ENCODE results near the gene ELANE.
"Not testable (repeated sequence)": the region's sequence is repeated elsewhere in the genome, so short reads cannot be mapped to it uniquely, and the experiment has no call there.

ELANE gene

GRCh38 chr19:872266-872951 lies 20.3 kb downstream of the ELANE start:
- Histone ChIP-seq H3K9me3 (ENCODE audit: control insufficient read depth, insufficient read depth, low read length) (no peaks in the 10 kb centered on the region), H3K36me3 (ENCODE audit: control insufficient read depth, insufficient read depth, low read length) (peaks cover 23% of the 10 kb centered on the region; the same call in 1 of the 2 replicates), H3K4me1 (ENCODE audit: control insufficient read depth, insufficient read depth, low read length) (peaks cover 11% of the 10 kb centered on the region), H3K27ac (ENCODE audit: low read length) (no peak overlapping the region), H3K27me3 (ENCODE audit: control insufficient read depth, insufficient read depth, low read length) (no peaks in the 10 kb centered on the region), H3K4me3 (ENCODE audit: low read length) (no peak overlapping the region)
- WGBS (ENCODE audit: insufficient coverage, insufficient read length) = no CpG with 5 or more reads among the region's 27 CpGs
- no peak for DNase-seq (ENCODE audit: low read depth, low spot score)

GRCh38 chr19:873084-873483 lies 21.0 kb downstream of the ELANE start:
- no peak for DNase-seq (ENCODE audit: low read depth, low spot score)
- no peak overlapping the region for H3K27ac ChIP-seq (ENCODE audit: low read length)
- H3K36me3 ChIP-seq (ENCODE audit: control insufficient read depth, insufficient read depth, low read length) = peaks cover 20% of the 10 kb centered on the region; the same call in 1 of the 2 replicates
- H3K4me1 ChIP-seq (ENCODE audit: control insufficient read depth, insufficient read depth, low read length) = peaks cover 11% of the 10 kb centered on the region
- no peaks in the 10 kb centered on the region for H3K9me3 ChIP-seq (ENCODE audit: control insufficient read depth, insufficient read depth, low read length)
- no peaks in the 10 kb centered on the region for H3K27me3 ChIP-seq (ENCODE audit: control insufficient read depth, insufficient read depth, low read length)
- no CpG with 5 or more reads among the region's 13 CpGs for WGBS (ENCODE audit: insufficient coverage, insufficient read length)
- no peak overlapping the region; the same call in 1 of the 2 replicates for H3K4me3 ChIP-seq (ENCODE audit: low read length)

- no CpG with 5 or more reads among the region's 22 CpGs for WGBS (ENCODE audit: insufficient coverage, insufficient read length)
- no peaks in the 10 kb centered on the region for H3K9me3 ChIP-seq (ENCODE audit: control insufficient read depth, insufficient read depth, low read length)
- no peak for DNase-seq (ENCODE audit: low read depth, low spot score)
- no peak overlapping the region; the same call in 1 of the 2 replicates for H3K4me3 ChIP-seq (ENCODE audit: low read length)
- H3K27me3 ChIP-seq (ENCODE audit: control insufficient read depth, insufficient read depth, low read length) = no peaks in the 10 kb centered on the region
- H3K27ac ChIP-seq (ENCODE audit: low read length) = no peak overlapping the region
- peaks cover 15% of the 10 kb centered on the region; the same call in 1 of the 2 replicates for H3K36me3 ChIP-seq (ENCODE audit: control insufficient read depth, insufficient read depth, low read length)
- peaks cover 11% of the 10 kb centered on the region for H3K4me1 ChIP-seq (ENCODE audit: control insufficient read depth, insufficient read depth, low read length)
Observed at GRCh38 chr19:873561-874041, 21.5 kb downstream of the ELANE start.

GRCh38 chr19:875265-875879 lies 23.3 kb downstream of the ELANE start:
- WGBS (ENCODE audit: insufficient coverage, insufficient read length) = no CpG with 5 or more reads among the region's 28 CpGs
- Histone ChIP-seq H3K36me3 (ENCODE audit: control insufficient read depth, insufficient read depth, low read length) (peaks cover 18% of the 10 kb centered on the region; the same call in 1 of the 2 replicates), H3K9me3 (ENCODE audit: control insufficient read depth, insufficient read depth, low read length) (no peaks in the 10 kb centered on the region), H3K27ac (ENCODE audit: low read length) (no peak overlapping the region), H3K27me3 (ENCODE audit: control insufficient read depth, insufficient read depth, low read length) (no peaks in the 10 kb centered on the region), H3K4me1 (ENCODE audit: control insufficient read depth, insufficient read depth, low read length) (peaks cover 11% of the 10 kb centered on the region), H3K4me3 (ENCODE audit: low read length) (no peak overlapping the region)
- no peak for DNase-seq (ENCODE audit: low read depth, low spot score)

GRCh38 chr19:876089-876488 lies 24.0 kb downstream of the ELANE start:
- Histone ChIP-seq H3K4me1 (ENCODE audit: control insufficient read depth, insufficient read depth, low read length) (peaks cover 9% of the 10 kb centered on the region), H3K4me3 (ENCODE audit: low read length) (no peak overlapping the region), H3K9me3 (ENCODE audit: control insufficient read depth, insufficient read depth, low read length) (no peaks in the 10 kb centered on the region), H3K27me3 (ENCODE audit: control insufficient read depth, insufficient read depth, low read length) (no peaks in the 10 kb centered on the region), H3K27ac (ENCODE audit: low read length) (no peak overlapping the region), H3K36me3 (ENCODE audit: control insufficient read depth, insufficient read depth, low read length) (peaks cover 12% of the 10 kb centered on the region; the same call in 1 of the 2 replicates)
- DNase-seq (ENCODE audit: low read depth, low spot score) = no peak
- no CpG with 5 or more reads among the region's 18 CpGs for WGBS (ENCODE audit: insufficient coverage, insufficient read length)

GRCh38 chr19:876780-877314 lies 24.7 kb downstream of the ELANE start:
- H3K36me3 ChIP-seq (ENCODE audit: control insufficient read depth, insufficient read depth, low read length) = peaks cover 18% of the 10 kb centered on the region; the same call in 1 of the 2 replicates
- peaks cover 9% of the 10 kb centered on the region for H3K4me1 ChIP-seq (ENCODE audit: control insufficient read depth, insufficient read depth, low read length)
- H3K9me3 ChIP-seq (ENCODE audit: control insufficient read depth, insufficient read depth, low read length) = no peaks in the 10 kb centered on the region
- DNase-seq (ENCODE audit: low read depth, low spot score) = no peak
- no CpG with 5 or more reads among the region's 29 CpGs for WGBS (ENCODE audit: insufficient coverage, insufficient read length)
- H3K27ac ChIP-seq (ENCODE audit: low read length) = no peak overlapping the region
- H3K4me3 ChIP-seq (ENCODE audit: low read length) = no peak overlapping the region
- no peaks in the 10 kb centered on the region for H3K27me3 ChIP-seq (ENCODE audit: control insufficient read depth, insufficient read depth, low read length)

GRCh38 chr19:877992-878660 lies 26.0 kb downstream of the ELANE start:
- not testable (repeated sequence) for H3K27ac ChIP-seq (ENCODE audit: low read length); H3K27me3 ChIP-seq (ENCODE audit: control insufficient read depth, insufficient read depth, low read length); DNase-seq (ENCODE audit: low read depth, low spot score); H3K4me3 ChIP-seq (ENCODE audit: low read length); H3K9me3 ChIP-seq (ENCODE audit: control insufficient read depth, insufficient read depth, low read length); H3K4me1 ChIP-seq (ENCODE audit: control insufficient read depth, insufficient read depth, low read length)
- no CpG with 5 or more reads among the region's 23 CpGs for WGBS (ENCODE audit: insufficient coverage, insufficient read length)
- peaks cover 27% of the 10 kb centered on the region; the same call in 1 of the 2 replicates for H3K36me3 ChIP-seq (ENCODE audit: control insufficient read depth, insufficient read depth, low read length)

- peaks cover 29% of the 10 kb centered on the region for H3K36me3 ChIP-seq (ENCODE audit: control insufficient read depth, insufficient read depth, low read length)
- not testable (repeated sequence) for H3K27ac ChIP-seq (ENCODE audit: low read length)
- no CpG with 5 or more reads among the region's 24 CpGs for WGBS (ENCODE audit: insufficient coverage, insufficient read length)
Observed at GRCh38 chr19:878751-879561, 26.9 kb downstream of the ELANE start.

GRCh38 chr19:879711-880438 lies 27.8 kb downstream of the ELANE start:
- Histone ChIP-seq H3K27ac (ENCODE audit: low read length) (no peak overlapping the region), H3K27me3 (ENCODE audit: control insufficient read depth, insufficient read depth, low read length) (no peaks in the 10 kb centered on the region), H3K4me3 (ENCODE audit: low read length) (no peak overlapping the region), H3K9me3 (ENCODE audit: control insufficient read depth, insufficient read depth, low read length) (no peaks in the 10 kb centered on the region), H3K36me3 (ENCODE audit: control insufficient read depth, insufficient read depth, low read length) (peaks cover 27% of the 10 kb centered on the region), H3K4me1 (ENCODE audit: control insufficient read depth, insufficient read depth, low read length) (no peaks in the 10 kb centered on the region; the same call in 1 of the 2 replicates)
- WGBS (ENCODE audit: insufficient coverage, insufficient read length) = no CpG with 5 or more reads among the region's 37 CpGs
- DNase-seq (ENCODE audit: low read depth, low spot score) = no peak

More at GRCh38 chr19:878751-879561, 26.9 kb downstream of the ELANE start:
- not testable (repeated sequence) for DNase-seq (ENCODE audit: low read depth, low spot score); H3K4me1 ChIP-seq (ENCODE audit: control insufficient read depth, insufficient read depth, low read length); H3K27me3 ChIP-seq (ENCODE audit: control insufficient read depth, insufficient read depth, low read length); H3K9me3 ChIP-seq (ENCODE audit: control insufficient read depth, insufficient read depth, low read length); H3K4me3 ChIP-seq (ENCODE audit: low read length)

Data from iPS DF 6.9 (cell line).